CD4-positive, alpha-beta T cell treated with Interferon gamma for 1 hour (primary cell): ENCODE results near the gene GPR68.
"Not testable (repeated sequence)": the region's sequence is repeated elsewhere in the genome, so short reads cannot be mapped to it uniquely, and the experiment has no call there.

Source experiments
- DNase-seq: peaks from one replicate; pipeline ENCODE4 v3.0.0-alpha.2; 2020

GPR68 gene

GRCh38 chr14:91187271-91187670 lies 57.2 kb downstream of the GPR68 start:
- DNase-seq, result no peak

DNA sequence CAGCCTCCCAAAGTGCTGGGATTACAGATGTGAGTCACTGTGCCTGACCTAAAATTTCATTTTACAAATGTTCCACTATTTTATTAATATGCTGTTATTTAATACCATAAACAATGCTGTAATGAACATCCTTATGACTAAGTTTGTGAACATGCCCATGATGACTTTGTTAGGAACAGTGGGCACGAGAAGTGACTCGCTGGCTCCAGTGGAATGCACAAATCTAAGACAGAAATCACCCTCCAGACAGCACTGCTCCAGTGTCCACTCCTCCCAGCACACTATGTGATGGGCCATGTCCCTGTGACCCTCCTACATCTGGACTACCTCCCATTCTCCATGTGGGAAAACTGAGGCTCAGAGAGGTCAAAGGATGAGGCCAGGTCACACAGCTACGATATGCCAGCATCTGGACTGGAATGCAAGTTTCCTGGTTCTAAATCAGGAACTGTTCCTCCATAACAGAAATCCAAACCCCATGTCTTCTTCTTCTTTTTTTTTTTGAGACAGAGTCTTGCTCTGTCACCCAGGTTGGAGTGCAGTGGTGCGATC lies 57.9 kb downstream of the GPR68 start:
- no peak for DNase-seq

GRCh38 chr14:91185721-91186120 lies 58.8 kb downstream of the GPR68 start:
- DNase-seq, result no peak

DNA sequence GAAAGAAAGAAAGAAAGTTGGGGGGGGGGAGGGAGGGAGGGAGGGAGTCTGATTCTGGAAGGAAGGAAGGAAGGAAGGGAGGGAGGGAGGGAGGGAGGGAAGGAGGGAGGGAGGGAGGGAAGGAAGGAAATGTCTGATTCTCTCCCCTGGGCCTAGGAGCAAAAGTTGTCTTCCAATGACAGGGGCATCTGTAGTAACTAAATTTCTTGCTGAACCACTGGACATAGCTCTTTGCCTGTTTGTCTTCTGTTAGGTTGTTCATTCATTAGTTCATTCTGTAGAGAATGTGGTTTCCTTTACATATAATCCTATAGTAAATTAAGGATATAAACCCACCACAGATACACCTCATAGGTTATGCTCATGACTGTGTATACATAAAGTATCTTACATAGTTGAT lies 59.9 kb downstream of the GPR68 start:
- DNase-seq, result no peak

DNA sequence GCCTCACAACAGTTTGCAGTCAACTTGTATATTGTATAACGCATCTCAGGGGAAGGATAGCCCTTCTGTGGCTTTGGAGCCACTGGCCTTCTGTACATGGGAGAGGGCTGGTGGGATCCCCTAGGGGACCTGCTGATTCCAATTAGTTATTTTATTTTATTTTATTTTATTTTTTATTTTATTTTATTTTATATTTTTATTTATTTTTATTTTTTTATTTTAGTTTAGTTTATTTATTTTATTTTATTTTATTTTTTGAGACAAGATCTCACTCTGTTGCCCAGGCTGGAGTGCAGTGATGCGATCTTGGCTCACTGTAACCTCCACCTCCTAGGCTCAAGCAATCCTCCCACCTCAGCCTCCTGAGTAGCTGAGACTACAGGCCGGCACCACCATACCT lies 61.8 kb downstream of the GPR68 start:
- DNase-seq, result not testable (repeated sequence)
